Keratinocyte (primary cell): ENCODE results near the gene SMARCD3.

Experiments
- EZH2 ChIP-seq: IDR thresholded peaks from one replicate; pipeline ENCODE4 v1.6.1; 2012; ENCODE audit warnings: inconsistent platforms, mild to moderate bottlenecking, low read length, moderate library complexity
- TF ChIP-seq, protein P1 (sequence below), 3 experiments: IDR thresholded peaks in 1 of 3; conservative IDR thresholded peaks in 1 of 3; optimal IDR thresholded peaks in 1 of 3; 2 replicates in 2 of 3; 3 replicates in 1 of 3; pipeline versions ENCODE3 to v1.5.1; 2011; ENCODE audit warnings: low read length in 3 of 3, mild to moderate bottlenecking in 3 of 3, moderate library complexity in 2 of 3, control low read depth in 1 of 3, inconsistent platforms in 1 of 3; ENCODE audit not compliant: insufficient read depth in 2 of 3; ENCODE audit errors: extremely low read depth in 1 of 3

DNA sequence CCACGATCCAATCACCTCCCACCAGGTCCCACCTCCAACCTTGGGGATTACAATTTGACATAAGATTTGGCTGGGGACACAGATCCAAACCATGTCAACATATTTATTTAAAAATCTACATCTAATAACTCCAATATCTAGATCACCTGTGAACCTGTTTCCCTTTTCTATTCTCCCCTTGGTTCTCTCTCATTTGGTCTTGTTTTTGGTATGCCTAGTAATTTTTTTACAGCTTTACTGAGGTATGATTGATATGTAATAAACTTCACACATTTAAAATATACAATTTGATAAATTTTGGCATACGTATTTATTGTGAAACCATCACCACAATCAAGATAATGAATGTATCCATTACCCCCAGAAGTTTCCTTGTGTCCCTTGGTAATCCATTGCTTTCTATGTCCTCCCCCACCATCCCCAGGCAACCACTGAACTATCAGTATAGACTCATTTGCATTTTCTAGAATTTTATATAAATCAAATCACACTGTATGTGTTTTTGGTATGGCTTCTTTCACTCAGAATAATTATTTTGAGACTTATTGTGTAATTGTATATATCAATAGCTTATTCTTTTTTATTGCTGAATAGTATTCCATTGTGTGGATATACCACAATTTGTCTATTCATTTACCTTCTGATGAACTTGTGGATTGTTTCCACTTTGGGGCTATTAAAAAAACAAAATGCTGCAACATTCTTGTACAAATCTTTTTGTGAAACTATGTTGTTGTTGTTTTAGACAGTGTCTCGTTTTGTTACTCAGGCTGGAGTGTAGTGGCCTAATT, 47.9 kb upstream of the SMARCD3 start:
- TF ChIP-seq, protein P1, sequence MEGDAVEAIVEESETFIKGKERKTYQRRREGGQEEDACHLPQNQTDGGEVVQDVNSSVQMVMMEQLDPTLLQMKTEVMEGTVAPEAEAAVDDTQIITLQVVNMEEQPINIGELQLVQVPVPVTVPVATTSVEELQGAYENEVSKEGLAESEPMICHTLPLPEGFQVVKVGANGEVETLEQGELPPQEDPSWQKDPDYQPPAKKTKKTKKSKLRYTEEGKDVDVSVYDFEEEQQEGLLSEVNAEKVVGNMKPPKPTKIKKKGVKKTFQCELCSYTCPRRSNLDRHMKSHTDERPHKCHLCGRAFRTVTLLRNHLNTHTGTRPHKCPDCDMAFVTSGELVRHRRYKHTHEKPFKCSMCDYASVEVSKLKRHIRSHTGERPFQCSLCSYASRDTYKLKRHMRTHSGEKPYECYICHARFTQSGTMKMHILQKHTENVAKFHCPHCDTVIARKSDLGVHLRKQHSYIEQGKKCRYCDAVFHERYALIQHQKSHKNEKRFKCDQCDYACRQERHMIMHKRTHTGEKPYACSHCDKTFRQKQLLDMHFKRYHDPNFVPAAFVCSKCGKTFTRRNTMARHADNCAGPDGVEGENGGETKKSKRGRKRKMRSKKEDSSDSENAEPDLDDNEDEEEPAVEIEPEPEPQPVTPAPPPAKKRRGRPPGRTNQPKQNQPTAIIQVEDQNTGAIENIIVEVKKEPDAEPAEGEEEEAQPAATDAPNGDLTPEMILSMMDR (optimal IDR thresholded peaks at IDR 0.05 in 1 of 3, IDR thresholded peaks at IDR 0.05 in 1 of 3, conservative IDR thresholded peaks at IDR 0.05 in 1 of 3; ENCODE audit: extremely low read depth in 1 of 3, insufficient read depth in 2 of 3, low read length in 3 of 3): no peak
- TF ChIP-seq EZH2: no peak
